ENCODE results near the gene ZNF33B.

The ZNF33B gene

DNA sequence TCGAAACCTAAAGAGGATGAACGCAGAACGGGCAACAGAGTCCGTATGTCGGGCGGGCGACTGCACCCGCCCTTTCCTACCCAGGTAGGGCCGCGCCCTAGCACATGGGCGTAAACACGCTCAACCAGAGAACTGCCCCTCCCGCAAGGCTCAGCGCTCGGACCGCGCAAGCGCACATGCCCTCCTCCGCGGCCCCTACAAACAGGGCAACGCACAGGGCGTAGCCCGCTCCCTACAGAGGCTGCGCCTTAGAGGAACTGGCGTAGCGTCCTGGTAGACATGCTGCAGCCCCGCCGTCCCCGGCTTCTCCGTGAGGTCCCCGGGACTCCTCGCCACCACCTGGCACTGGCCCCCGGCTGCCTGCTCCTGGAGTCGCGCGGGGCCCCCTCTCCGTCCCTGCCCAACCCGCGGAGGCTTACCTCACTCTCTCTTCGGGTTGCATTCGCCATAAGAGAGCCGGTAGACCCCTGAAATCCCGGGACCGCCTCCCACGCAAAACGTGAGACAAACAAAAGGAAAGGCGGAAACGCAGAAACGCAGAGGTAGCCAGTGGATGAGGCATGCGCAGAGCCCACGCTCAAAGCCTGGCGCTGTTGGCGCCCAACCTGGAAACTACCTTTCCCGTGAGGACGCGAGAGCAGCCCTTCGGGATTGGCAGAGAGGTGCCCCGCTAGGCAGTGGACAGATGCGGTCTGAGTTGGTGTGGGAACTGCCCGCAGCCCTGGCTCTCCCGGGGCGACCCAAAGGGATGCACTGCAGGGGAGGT is at the start of gene ZNF33B:
ZNF33B (minus strand) TSS at position 516 of the 766 bp plus-strand sequence. CDS start 1,642 bp downstream, outside the sequence.
- no peak for TF ChIP-seq SNAI2 (CRISPR knock-in tag; IDR thresholded peaks at IDR 0.05)
- no peak for TF ChIP-seq BACH2 (CRISPR knock-in tag; IDR thresholded peaks at IDR 0.05; ENCODE audit: borderline replicate concordance)
- TF ChIP-seq ZNF8 (CRISPR knock-in tag; IDR thresholded peaks at IDR 0.05), result 0 out of 2 replicates have a peak, but pooled peaks have one; percentile 21
- TF ChIP-seq, protein P1, sequence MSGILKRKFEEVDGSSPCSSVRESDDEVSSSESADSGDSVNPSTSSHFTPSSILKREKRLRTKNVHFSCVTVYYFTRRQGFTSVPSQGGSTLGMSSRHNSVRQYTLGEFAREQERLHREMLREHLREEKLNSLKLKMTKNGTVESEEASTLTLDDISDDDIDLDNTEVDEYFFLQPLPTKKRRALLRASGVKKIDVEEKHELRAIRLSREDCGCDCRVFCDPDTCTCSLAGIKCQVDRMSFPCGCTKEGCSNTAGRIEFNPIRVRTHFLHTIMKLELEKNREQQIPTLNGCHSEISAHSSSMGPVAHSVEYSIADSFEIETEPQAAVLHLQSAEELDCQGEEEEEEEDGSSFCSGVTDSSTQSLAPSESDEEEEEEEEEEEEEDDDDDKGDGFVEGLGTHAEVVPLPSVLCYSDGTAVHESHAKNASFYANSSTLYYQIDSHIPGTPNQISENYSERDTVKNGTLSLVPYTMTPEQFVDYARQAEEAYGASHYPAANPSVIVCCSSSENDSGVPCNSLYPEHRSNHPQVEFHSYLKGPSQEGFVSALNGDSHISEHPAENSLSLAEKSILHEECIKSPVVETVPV (CRISPR knock-in tag; IDR thresholded peaks at IDR 0.05), result no peak
- peak; percentile 98 for ATAC-seq

DNA sequence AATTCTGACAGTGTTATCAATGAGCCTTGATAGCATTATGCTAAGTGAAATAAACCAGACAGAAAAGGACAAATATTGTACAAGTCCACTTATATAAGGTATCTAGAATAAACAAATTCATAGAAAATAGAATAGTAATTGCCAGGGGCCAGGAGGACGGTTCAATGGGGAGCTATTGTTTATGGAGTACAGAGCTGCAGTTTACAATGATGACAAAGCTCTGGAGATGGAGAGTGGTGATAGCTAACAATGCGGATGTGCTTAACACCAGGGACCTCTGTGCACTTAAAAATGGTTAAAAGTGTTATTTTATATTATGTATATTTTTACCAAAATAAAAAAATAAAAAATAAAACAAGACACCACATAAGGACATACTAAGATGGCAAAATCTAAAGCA is 46.1 kb upstream of the ZNF33B start:
- TF ChIP-seq, protein P2, sequence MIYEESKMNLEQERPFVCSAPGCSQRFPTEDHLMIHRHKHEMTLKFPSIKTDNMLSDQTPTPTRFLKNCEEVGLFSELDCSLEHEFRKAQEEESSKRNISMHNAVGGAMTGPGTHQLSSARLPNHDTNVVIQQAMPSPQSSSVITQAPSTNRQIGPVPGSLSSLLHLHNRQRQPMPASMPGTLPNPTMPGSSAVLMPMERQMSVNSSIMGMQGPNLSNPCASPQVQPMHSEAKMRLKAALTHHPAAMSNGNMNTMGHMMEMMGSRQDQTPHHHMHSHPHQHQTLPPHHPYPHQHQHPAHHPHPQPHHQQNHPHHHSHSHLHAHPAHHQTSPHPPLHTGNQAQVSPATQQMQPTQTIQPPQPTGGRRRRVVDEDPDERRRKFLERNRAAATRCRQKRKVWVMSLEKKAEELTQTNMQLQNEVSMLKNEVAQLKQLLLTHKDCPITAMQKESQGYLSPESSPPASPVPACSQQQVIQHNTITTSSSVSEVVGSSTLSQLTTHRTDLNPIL (CRISPR knock-in tag; IDR thresholded peaks at IDR 0.05; ENCODE audit: low read depth), result no peak
- no peak for TF ChIP-seq ESRRG (CRISPR knock-in tag; IDR thresholded peaks at IDR 0.05)
- no peak for TF ChIP-seq ZNF70 (CRISPR knock-in tag; IDR thresholded peaks at IDR 0.05)
- TF ChIP-seq ZC3H10 (CRISPR knock-in tag; IDR thresholded peaks at IDR 0.05), result no peak
- TF ChIP-seq, protein P3, sequence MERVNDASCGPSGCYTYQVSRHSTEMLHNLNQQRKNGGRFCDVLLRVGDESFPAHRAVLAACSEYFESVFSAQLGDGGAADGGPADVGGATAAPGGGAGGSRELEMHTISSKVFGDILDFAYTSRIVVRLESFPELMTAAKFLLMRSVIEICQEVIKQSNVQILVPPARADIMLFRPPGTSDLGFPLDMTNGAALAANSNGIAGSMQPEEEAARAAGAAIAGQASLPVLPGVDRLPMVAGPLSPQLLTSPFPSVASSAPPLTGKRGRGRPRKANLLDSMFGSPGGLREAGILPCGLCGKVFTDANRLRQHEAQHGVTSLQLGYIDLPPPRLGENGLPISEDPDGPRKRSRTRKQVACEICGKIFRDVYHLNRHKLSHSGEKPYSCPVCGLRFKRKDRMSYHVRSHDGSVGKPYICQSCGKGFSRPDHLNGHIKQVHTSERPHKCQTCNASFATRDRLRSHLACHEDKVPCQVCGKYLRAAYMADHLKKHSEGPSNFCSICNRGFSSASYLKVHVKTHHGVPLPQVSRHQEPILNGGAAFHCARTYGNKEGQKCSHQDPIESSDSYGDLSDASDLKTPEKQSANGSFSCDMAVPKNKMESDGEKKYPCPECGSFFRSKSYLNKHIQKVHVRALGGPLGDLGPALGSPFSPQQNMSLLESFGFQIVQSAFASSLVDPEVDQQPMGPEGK (CRISPR knock-in tag; IDR thresholded peaks at IDR 0.05; ENCODE audit: borderline replicate concordance), result no peak
- TF ChIP-seq, protein P1 (CRISPR knock-in tag; IDR thresholded peaks at IDR 0.05), result no peak
- TF ChIP-seq ZFP30 (CRISPR knock-in tag; IDR thresholded peaks at IDR 0.05), result no peak
- TF ChIP-seq TOX (CRISPR knock-in tag; IDR thresholded peaks at IDR 0.05; ENCODE audit: borderline replicate concordance), result no peak
- no peak for TF ChIP-seq BACH2 (CRISPR knock-in tag; IDR thresholded peaks at IDR 0.05; ENCODE audit: borderline replicate concordance)
- TF ChIP-seq TCF4 (CRISPR knock-in tag; IDR thresholded peaks at IDR 0.05; ENCODE audit: borderline replicate concordance), result no peak
- no peak for TF ChIP-seq ZNF8 (CRISPR knock-in tag; IDR thresholded peaks at IDR 0.05)
- no peak for TF ChIP-seq ARNTL (CRISPR knock-in tag; IDR thresholded peaks at IDR 0.05; ENCODE audit: borderline replicate concordance, low read depth)
- TF ChIP-seq RARB (CRISPR knock-in tag; IDR thresholded peaks at IDR 0.05), result no peak
- TF ChIP-seq ZFP3 (CRISPR knock-in tag; IDR thresholded peaks at IDR 0.05), result no peak
- ATAC-seq, result no peak

DNA sequence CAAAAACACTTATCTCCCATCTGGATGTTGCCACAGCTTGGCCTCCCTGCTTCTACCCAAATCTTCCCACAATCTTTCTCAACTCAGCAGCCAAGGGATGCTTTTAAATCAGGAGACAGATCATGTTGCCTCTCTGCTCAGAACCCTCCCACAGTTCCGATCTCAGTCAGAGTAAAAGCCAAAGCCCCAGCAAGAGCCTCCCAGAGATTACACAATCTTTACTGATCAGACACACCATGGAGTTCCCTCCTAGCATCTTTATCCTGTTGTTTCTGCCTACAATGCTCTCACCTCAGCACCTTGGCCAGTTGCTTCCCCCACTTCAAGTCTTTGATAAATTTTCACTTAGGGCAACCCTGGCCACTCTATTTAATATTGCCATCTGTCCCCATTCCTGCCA is 41.9 kb upstream of the ZNF33B start:
- ATAC-seq, result no peak
- TF ChIP-seq ISL1 (CRISPR knock-in tag; IDR thresholded peaks at IDR 0.05) (no peak), ZC3H10 (CRISPR knock-in tag; IDR thresholded peaks at IDR 0.05) (no peak), TCF4 (CRISPR knock-in tag; IDR thresholded peaks at IDR 0.05; ENCODE audit: borderline replicate concordance) (no peak), ZFP30 (CRISPR knock-in tag; IDR thresholded peaks at IDR 0.05) (no peak), ESRRG (CRISPR knock-in tag; IDR thresholded peaks at IDR 0.05) (no peak), ARNTL (CRISPR knock-in tag; IDR thresholded peaks at IDR 0.05; ENCODE audit: borderline replicate concordance, low read depth) (no peak), PPARA (CRISPR knock-in tag; IDR thresholded peaks at IDR 0.05; ENCODE audit: borderline replicate concordance) (no peak), OSR1 (CRISPR knock-in tag; IDR thresholded peaks at IDR 0.05) (no peak), TOX (CRISPR knock-in tag; IDR thresholded peaks at IDR 0.05; ENCODE audit: borderline replicate concordance) (no peak)
- TF ChIP-seq, protein P4, sequence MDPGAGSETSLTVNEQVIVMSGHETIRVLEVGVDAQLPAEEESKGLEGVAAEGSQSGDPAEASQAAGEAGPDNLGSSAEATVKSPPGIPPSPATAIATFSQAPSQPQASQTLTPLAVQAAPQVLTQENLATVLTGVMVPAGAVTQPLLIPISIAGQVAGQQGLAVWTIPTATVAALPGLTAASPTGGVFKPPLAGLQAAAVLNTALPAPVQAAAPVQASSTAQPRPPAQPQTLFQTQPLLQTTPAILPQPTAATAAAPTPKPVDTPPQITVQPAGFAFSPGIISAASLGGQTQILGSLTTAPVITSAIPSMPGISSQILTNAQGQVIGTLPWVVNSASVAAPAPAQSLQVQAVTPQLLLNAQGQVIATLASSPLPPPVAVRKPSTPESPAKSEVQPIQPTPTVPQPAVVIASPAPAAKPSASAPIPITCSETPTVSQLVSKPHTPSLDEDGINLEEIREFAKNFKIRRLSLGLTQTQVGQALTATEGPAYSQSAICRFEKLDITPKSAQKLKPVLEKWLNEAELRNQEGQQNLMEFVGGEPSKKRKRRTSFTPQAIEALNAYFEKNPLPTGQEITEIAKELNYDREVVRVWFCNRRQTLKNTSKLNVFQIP (CRISPR knock-in tag; IDR thresholded peaks at IDR 0.05; ENCODE audit: borderline replicate concordance, low read depth), result no peak
- TF ChIP-seq, protein P2 (CRISPR knock-in tag; IDR thresholded peaks at IDR 0.05; ENCODE audit: low read depth), result no peak
- TF ChIP-seq, protein P5, sequence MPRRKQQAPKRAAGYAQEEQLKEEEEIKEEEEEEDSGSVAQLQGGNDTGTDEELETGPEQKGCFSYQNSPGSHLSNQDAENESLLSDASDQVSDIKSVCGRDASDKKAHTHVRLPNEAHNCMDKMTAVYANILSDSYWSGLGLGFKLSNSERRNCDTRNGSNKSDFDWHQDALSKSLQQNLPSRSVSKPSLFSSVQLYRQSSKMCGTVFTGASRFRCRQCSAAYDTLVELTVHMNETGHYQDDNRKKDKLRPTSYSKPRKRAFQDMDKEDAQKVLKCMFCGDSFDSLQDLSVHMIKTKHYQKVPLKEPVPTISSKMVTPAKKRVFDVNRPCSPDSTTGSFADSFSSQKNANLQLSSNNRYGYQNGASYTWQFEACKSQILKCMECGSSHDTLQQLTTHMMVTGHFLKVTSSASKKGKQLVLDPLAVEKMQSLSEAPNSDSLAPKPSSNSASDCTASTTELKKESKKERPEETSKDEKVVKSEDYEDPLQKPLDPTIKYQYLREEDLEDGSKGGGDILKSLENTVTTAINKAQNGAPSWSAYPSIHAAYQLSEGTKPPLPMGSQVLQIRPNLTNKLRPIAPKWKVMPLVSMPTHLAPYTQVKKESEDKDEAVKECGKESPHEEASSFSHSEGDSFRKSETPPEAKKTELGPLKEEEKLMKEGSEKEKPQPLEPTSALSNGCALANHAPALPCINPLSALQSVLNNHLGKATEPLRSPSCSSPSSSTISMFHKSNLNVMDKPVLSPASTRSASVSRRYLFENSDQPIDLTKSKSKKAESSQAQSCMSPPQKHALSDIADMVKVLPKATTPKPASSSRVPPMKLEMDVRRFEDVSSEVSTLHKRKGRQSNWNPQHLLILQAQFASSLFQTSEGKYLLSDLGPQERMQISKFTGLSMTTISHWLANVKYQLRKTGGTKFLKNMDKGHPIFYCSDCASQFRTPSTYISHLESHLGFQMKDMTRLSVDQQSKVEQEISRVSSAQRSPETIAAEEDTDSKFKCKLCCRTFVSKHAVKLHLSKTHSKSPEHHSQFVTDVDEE (CRISPR knock-in tag; IDR thresholded peaks at IDR 0.05), result no peak
- TF ChIP-seq, protein P1 (CRISPR knock-in tag; IDR thresholded peaks at IDR 0.05), result no peak

Measured in SK-N-SH treated with all-trans-retinoic acid at 6 μM for 48 hours (cell line).